IPS-15b (cell line): ENCODE data around the gene C16orf96.

ENCODE experiments used
- H3K27me3 ChIP-seq: one replicate; pipeline ENCODE4 v1.6.1; 2013; ENCODE audit warnings: low read length; ENCODE audit not compliant: control insufficient read depth, insufficient read depth
- H3K36me3 ChIP-seq: one replicate; pipeline ENCODE4 v1.6.1; 2013; ENCODE audit warnings: low read length; ENCODE audit not compliant: control insufficient read depth, insufficient read depth
- H3K4me1 ChIP-seq: one replicate; pipeline ENCODE4 v1.6.1; 2013; ENCODE audit warnings: mild to moderate bottlenecking, low read length; ENCODE audit not compliant: control insufficient read depth, insufficient read depth
- H3K4me3 ChIP-seq: one replicate; pipeline ENCODE4 v1.5.1; 2013; ENCODE audit warnings: low read depth, low read length
- H3K9ac ChIP-seq: one replicate; pipeline ENCODE4 v1.6.1; 2013; ENCODE audit warnings: low read depth, mild to moderate bottlenecking, low read length
- H3K9me3 ChIP-seq: one replicate; pipeline ENCODE4 v1.6.1; 2013; ENCODE audit warnings: mild to moderate bottlenecking, low read length; ENCODE audit not compliant: control insufficient read depth, insufficient read depth

C16orf96 gene

GRCh38 chr16:4633910-4634635 lies 77.9 kb downstream of the C16orf96 start:
- Histone ChIP-seq H3K27me3 (no peaks in the 10 kb centered on the region), H3K9ac (no peak overlapping the region), H3K9me3 (no peaks in the 10 kb centered on the region), H3K36me3 (peaks cover 8% of the 10 kb centered on the region), H3K4me1 (no peaks in the 10 kb centered on the region), H3K4me3 (no peak overlapping the region)

- Histone ChIP-seq H3K4me1 (no peaks in the 10 kb centered on the region), H3K9ac (no peak overlapping the region), H3K4me3 (no peak overlapping the region), H3K36me3 (peaks cover 8% of the 10 kb centered on the region), H3K27me3 (no peaks in the 10 kb centered on the region), H3K9me3 (no peaks in the 10 kb centered on the region)
Measured at GRCh38 chr16:4634768-4635167, 78.6 kb downstream of the C16orf96 start.

- no peak overlapping the region for H3K4me3 ChIP-seq
- H3K4me1 ChIP-seq, result no peaks in the 10 kb centered on the region
Measured at GRCh38 chr16:4636196-4636595, 80.1 kb downstream of the C16orf96 start.

GRCh38 chr16:4637501-4638166 lies 81.5 kb downstream of the C16orf96 start:
- Histone ChIP-seq H3K4me3 (no peak overlapping the region), H3K4me1 (no peaks in the 10 kb centered on the region), H3K9ac (no peak overlapping the region), H3K27me3 (no peaks in the 10 kb centered on the region), H3K9me3 (no peaks in the 10 kb centered on the region), H3K36me3 (peaks cover 8% of the 10 kb centered on the region)

More at GRCh38 chr16:4636196-4636595, 80.1 kb downstream of the C16orf96 start:
- Histone ChIP-seq H3K9ac (no peak overlapping the region), H3K27me3 (no peaks in the 10 kb centered on the region), H3K36me3 (peaks cover 8% of the 10 kb centered on the region), H3K9me3 (no peaks in the 10 kb centered on the region)

DNA sequence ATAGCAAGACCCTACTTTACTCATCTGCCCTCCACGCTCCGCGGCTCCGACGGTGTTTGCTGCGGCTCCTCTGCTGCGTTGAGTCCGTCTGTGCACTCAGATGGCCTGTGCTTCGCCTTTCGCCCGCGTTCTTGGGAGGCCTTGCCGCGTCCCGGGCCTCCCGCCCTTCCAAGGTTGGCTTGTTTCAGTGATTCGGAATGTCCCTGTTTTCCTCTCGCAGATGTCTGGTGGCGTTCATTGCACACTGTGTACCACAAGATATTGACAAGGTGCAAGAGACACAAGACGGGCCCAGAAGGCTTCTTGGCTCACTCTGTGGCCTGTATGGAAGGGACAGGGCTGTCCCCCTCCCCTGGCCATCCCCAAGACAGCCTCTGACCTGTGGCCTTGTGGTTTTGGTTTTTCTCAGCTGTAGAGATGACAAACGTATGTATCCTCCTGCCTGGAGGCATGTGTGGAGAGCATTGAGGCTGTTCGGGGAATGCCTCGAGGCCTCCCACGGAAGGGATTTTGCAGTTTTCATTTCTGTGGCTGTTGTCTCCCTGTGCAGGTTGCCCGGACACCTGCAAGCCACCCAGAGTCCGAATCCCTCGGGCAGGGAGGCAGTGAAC lies 83.9 kb downstream of the C16orf96 start:
- no peak overlapping the region for H3K9ac ChIP-seq

GRCh38 chr16:4640572-4641305 lies 84.6 kb downstream of the C16orf96 start:
- no peak overlapping the region for H3K4me3 ChIP-seq
- H3K27me3 ChIP-seq, result no peaks in the 10 kb centered on the region
- H3K9ac ChIP-seq, result no peak overlapping the region
- H3K4me1 ChIP-seq, result no peaks in the 10 kb centered on the region
- no peaks in the 10 kb centered on the region for H3K36me3 ChIP-seq
- H3K9me3 ChIP-seq, result no peaks in the 10 kb centered on the region

More for the DNA sequence above, 83.9 kb downstream of the C16orf96 start:
- no peak overlapping the region for H3K4me3 ChIP-seq
- H3K4me1 ChIP-seq, result no peaks in the 10 kb centered on the region
- H3K36me3 ChIP-seq, result no peaks in the 10 kb centered on the region
- H3K27me3 ChIP-seq, result no peaks in the 10 kb centered on the region
- no peaks in the 10 kb centered on the region for H3K9me3 ChIP-seq

DNA sequence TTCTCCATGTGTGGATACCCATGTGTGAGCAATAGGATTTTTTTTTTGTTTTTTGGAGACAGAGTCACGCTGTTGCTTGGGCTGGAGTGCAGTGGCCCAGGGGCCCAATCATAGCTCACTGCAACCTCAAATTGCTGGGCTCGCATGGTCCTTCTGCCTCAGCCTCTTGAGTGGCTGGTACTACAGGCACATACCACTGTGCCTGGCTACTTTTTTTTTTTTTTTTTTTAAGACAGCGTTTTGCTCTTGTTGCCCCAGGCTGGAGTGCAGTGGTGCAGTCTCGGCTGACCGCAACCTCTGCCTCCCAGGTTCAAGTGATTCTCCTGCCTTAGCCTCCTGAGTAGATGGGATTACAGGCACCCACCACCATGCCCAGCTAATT lies 85.2 kb downstream of the C16orf96 start:
- no peaks in the 10 kb centered on the region for H3K27me3 ChIP-seq
- no peaks in the 10 kb centered on the region for H3K4me1 ChIP-seq
- H3K36me3 ChIP-seq, result no peaks in the 10 kb centered on the region
- H3K9me3 ChIP-seq, result no peaks in the 10 kb centered on the region
- H3K4me3 ChIP-seq, result no peak overlapping the region
- H3K9ac ChIP-seq, result no peak overlapping the region

- Histone ChIP-seq H3K36me3 (no peaks in the 10 kb centered on the region), H3K4me3 (no peak overlapping the region), H3K9me3 (no peaks in the 10 kb centered on the region), H3K27me3 (no peaks in the 10 kb centered on the region), H3K4me1 (no peaks in the 10 kb centered on the region), H3K9ac (no peak overlapping the region)
Measured at GRCh38 chr16:4641895-4642294, 85.8 kb downstream of the C16orf96 start.

- H3K4me1 ChIP-seq, result no peaks in the 10 kb centered on the region
- peaks cover 14% of the 10 kb centered on the region for H3K36me3 ChIP-seq
- no peaks in the 10 kb centered on the region for H3K9me3 ChIP-seq
- H3K9ac ChIP-seq, result no peak overlapping the region
- H3K27me3 ChIP-seq, result no peaks in the 10 kb centered on the region
- no peak overlapping the region for H3K4me3 ChIP-seq
Measured at GRCh38 chr16:4646773-4647643, 90.9 kb downstream of the C16orf96 start.

GRCh38 chr16:4647644-4647980 lies 91.5 kb downstream of the C16orf96 start:
- Histone ChIP-seq H3K4me3 (no peak overlapping the region), H3K9me3 (no peaks in the 10 kb centered on the region), H3K36me3 (peaks cover 20% of the 10 kb centered on the region), H3K27me3 (no peaks in the 10 kb centered on the region), H3K4me1 (no peaks in the 10 kb centered on the region), H3K9ac (no peak overlapping the region)

GRCh38 chr16:4648917-4649316 lies 92.8 kb downstream of the C16orf96 start:
- Histone ChIP-seq H3K27me3 (no peaks in the 10 kb centered on the region), H3K4me3 (no peak overlapping the region), H3K9ac (no peak overlapping the region), H3K36me3 (peaks cover 28% of the 10 kb centered on the region), H3K9me3 (no peaks in the 10 kb centered on the region), H3K4me1 (no peaks in the 10 kb centered on the region)
